ENCODE results near the gene DOLK. TPM values are rescaled to one million over a fixed set of nuclear protein-coding genes. Genes with fewer than 3 reads are reported as not detected.

The DOLK gene
- total and polyA plus RNA-seq, 12 donors, result 4.6 to 42.3 (median 28.3) TPM

- peaks cover 0 to 6% of the 10 kb centered on the region in 2 donors for H3K4me1 ChIP-seq (replicated peaks in 1 of 2)
- 88 to 93% (median 89%) methylated on average over 4 of the region's 4 CpGs for WGBS, 4 donors
- no peaks in the 10 kb centered on the region for H3K27me3 ChIP-seq
- DNase-seq, result no peak
- H3K27ac ChIP-seq, result no peak overlapping the region
- intact Hi-C loops (cut with DNase I), result loop anchor here in 1 of 2 donors (5.0 kb wide), 1 partner anchor 67 kb away; no protein-coding TSS in a partner anchor
- H3K36me3 ChIP-seq (replicated peaks in 1 of 2), result no peaks in the 10 kb centered on the region
- TF ChIP-seq POLR2A (IDR thresholded peaks at IDR 0.05) (no peak), CTCF (IDR thresholded peaks at IDR 0.05) (no peak)
- no peaks in the 10 kb centered on the region for H3K9me3 ChIP-seq (replicated peaks in 1 of 3)
- no peak overlapping the region for H3K4me3 ChIP-seq
These were observed 17.8 kb downstream of the DOLK start for GRCh38 chr9:128929560-128929959.

- TF ChIP-seq POLR2A (IDR thresholded peaks at IDR 0.05), result no peak
- TF ChIP-seq CTCF (IDR thresholded peaks at IDR 0.05), result no peak
- H3K36me3 ChIP-seq (replicated peaks in 1 of 2), result no peaks in the 10 kb centered on the region
- no peak overlapping the region for H3K4me3 ChIP-seq
- 71 to 80% (median 78%) methylated on average over 2 of the region's 2 CpGs for WGBS, 4 donors
- H3K27me3 ChIP-seq, result no peaks in the 10 kb centered on the region
- DNase-seq, result peak in 1 of 7 donors; percentile 43
- H3K4me1 ChIP-seq (replicated peaks in 1 of 2), result peaks cover 0 to 6% of the 10 kb centered on the region in 2 donors
- intact Hi-C loops (cut with DNase I), result loop anchor here in 1 of 2 donors (5.0 kb wide), 1 partner anchor 66 kb away; no protein-coding TSS in a partner anchor
- H3K9me3 ChIP-seq (replicated peaks in 1 of 3), result no peaks in the 10 kb centered on the region
- H3K27ac ChIP-seq, result no peak overlapping the region
These were observed 18.8 kb downstream of the DOLK start for GRCh38 chr9:128928624-128929023.

- no peak overlapping the region for H3K4me3 ChIP-seq
- TF ChIP-seq CTCF (IDR thresholded peaks at IDR 0.05) (peak; percentile 78 to 92 (median 88)), POLR2A (IDR thresholded peaks at IDR 0.05) (no peak)
- no peaks in the 10 kb centered on the region for H3K36me3 ChIP-seq (replicated peaks in 1 of 2)
- H3K27ac ChIP-seq, result no peak overlapping the region
- intact Hi-C loops (cut with DNase I), result loop anchor here (2.0 to 5.0 kb wide), 2 partner anchors 65 to 66 kb away; no protein-coding TSS in a partner anchor
- 26 to 32% (median 28%) methylated on average over 9 to 10 of the region's 10 CpGs for WGBS, 4 donors
- H3K9me3 ChIP-seq (replicated peaks in 1 of 3), result no peaks in the 10 kb centered on the region
- H3K27me3 ChIP-seq, result no peaks in the 10 kb centered on the region
- peak in 6 of 7 donors; percentile 42 to 78 (median 58) for DNase-seq
- H3K4me1 ChIP-seq (replicated peaks in 1 of 2), result peaks cover 2 to 10% of the 10 kb centered on the region in 2 donors
These were observed 19.5 kb downstream of the DOLK start for GRCh38 chr9:128927731-128928411.

GRCh38 chr9:128923493-128923883 is 23.9 kb downstream of the DOLK start:
- TF ChIP-seq POLR2A (IDR thresholded peaks at IDR 0.05) (no peak), CTCF (IDR thresholded peaks at IDR 0.05) (no peak)
- no peaks in the 10 kb centered on the region for H3K27me3 ChIP-seq
- intact Hi-C loops (cut with DNase I), result loop anchor here in 1 of 2 donors (5.0 kb wide), 1 partner anchor 41 kb away; the partner anchor contains the start of genes KYAT1 and LRRC8A
- H3K36me3 ChIP-seq (replicated peaks in 1 of 2), result no peaks in the 10 kb centered on the region
- no peak overlapping the region for H3K4me3 ChIP-seq
- no peaks in the 10 kb centered on the region for H3K9me3 ChIP-seq (replicated peaks in 1 of 3)
- H3K4me1 ChIP-seq (replicated peaks in 1 of 2), result peaks cover 31 to 42% of the 10 kb centered on the region in 2 donors
- H3K27ac ChIP-seq, result no peak overlapping the region
- 87 to 94% (median 91%) methylated on average over 6 of the region's 6 CpGs for WGBS, 4 donors
- no peak for DNase-seq
